ENCODE data around the gene LETMD1. TPM values are rescaled to one million over a fixed set of nuclear protein-coding genes. Genes with fewer than 3 reads are reported as not detected.

LETMD1 gene
- total and polyA plus RNA-seq, 3 donors from 2014 or later = 61.2 to 75.3 (median 72.7) TPM

DNA sequence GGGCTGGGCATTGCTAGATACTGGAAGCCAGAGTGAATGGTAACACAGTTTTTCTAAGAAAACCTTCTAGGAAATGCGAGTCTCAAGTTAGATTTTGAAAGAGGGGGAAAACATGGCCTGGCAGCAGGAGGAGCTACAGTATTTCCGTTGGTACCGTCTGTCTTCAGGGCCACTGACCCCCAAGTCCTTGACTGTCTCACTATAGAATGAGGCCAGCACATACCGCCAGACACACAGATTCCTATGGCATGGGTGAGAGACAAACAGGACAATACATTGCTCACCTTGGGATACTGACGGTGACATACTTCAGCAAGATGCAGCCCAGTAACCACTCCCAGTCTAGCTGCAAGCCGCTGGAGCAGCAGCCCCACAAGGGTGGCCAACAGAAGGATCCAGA is 43.6 kb upstream of the LETMD1 start:
- H3K9me3 ChIP-seq = no peaks in the 10 kb centered on the region
- WGBS, 2 donors = 64 to 71% methylated on average over 6 of the region's 6 CpGs
- TF ChIP-seq POLR2A (IDR thresholded peaks at IDR 0.05) = no peak
- TF ChIP-seq, protein P1, sequence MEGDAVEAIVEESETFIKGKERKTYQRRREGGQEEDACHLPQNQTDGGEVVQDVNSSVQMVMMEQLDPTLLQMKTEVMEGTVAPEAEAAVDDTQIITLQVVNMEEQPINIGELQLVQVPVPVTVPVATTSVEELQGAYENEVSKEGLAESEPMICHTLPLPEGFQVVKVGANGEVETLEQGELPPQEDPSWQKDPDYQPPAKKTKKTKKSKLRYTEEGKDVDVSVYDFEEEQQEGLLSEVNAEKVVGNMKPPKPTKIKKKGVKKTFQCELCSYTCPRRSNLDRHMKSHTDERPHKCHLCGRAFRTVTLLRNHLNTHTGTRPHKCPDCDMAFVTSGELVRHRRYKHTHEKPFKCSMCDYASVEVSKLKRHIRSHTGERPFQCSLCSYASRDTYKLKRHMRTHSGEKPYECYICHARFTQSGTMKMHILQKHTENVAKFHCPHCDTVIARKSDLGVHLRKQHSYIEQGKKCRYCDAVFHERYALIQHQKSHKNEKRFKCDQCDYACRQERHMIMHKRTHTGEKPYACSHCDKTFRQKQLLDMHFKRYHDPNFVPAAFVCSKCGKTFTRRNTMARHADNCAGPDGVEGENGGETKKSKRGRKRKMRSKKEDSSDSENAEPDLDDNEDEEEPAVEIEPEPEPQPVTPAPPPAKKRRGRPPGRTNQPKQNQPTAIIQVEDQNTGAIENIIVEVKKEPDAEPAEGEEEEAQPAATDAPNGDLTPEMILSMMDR (IDR thresholded peaks at IDR 0.05) = no peak
- H3K27me3 ChIP-seq = no peaks in the 10 kb centered on the region
- peaks cover 15% of the 10 kb centered on the region for H3K4me1 ChIP-seq
- intact Hi-C loops (cut with DNase I; ENCODE audit: low total_unique reads) = no loop called here
- H3K36me3 ChIP-seq (ENCODE audit: low read depth, missing control alignments) = no peaks in the 10 kb centered on the region
- H3K27ac ChIP-seq = peak overlapping the region in 1 of 2 donors; percentile 72
- H3K4me3 ChIP-seq = no peak overlapping the region
- no peak for DNase-seq

DNA sequence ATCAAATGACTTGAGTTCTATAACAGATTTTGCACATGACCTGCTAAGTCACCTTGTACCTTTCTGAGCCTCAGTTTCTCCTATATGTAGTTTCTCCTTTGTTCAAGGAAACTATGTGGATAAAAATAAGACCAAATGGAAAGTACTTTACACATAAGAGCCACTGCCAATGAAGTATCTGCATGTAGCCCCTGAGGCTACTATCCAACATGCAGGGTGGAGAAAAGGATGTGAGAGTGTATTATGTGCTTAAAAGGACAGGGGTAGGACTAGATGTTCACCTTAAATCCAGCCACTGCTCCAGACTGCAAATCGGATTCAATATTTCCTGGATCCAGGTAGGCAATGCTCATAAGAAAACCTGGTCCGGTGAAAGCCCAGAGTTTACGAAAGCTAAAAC is 43.1 kb upstream of the LETMD1 start:
- H3K9me3 ChIP-seq = no peaks in the 10 kb centered on the region
- H3K27ac ChIP-seq = peak overlapping the region in 1 of 2 donors; percentile 72
- DNase-seq = no peak
- 79 to 91% methylated on average over 3 of the region's 3 CpGs for WGBS, 2 donors
- no peaks in the 10 kb centered on the region for H3K36me3 ChIP-seq (ENCODE audit: low read depth, missing control alignments)
- H3K4me3 ChIP-seq = no peak overlapping the region
- intact Hi-C loops (cut with DNase I; ENCODE audit: low total_unique reads) = no loop called here
- no peak for TF ChIP-seq POLR2A (IDR thresholded peaks at IDR 0.05)
- TF ChIP-seq, protein P1 (IDR thresholded peaks at IDR 0.05) = no peak
- H3K4me1 ChIP-seq = peaks cover 14% of the 10 kb centered on the region
- no peaks in the 10 kb centered on the region for H3K27me3 ChIP-seq

DNA sequence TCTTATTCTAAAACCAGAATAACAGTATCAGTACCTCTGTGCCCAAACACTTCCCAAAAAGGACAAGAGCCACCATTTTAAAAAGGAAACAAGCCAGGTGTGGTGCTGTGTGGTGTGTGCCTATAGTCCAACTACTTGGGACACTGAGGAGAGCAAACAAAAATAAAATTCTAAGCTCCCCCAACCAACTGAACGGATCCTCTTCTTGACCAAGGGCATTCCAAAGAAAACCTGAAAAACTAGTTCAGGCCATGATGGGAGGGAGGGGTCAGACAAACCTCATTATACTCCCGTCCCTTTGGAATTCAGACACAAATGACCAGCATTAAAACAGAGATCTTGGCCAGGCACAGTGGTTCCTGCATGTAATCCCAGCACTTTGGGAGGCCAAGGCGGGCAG is 42.5 kb upstream of the LETMD1 start:
- Histone ChIP-seq H3K36me3 (ENCODE audit: low read depth, missing control alignments) (no peaks in the 10 kb centered on the region), H3K27ac (peak overlapping the region in 1 of 2 donors; percentile 72), H3K4me1 (peaks cover 14% of the 10 kb centered on the region), H3K9me3 (no peaks in the 10 kb centered on the region), H3K4me3 (no peak overlapping the region), H3K27me3 (no peaks in the 10 kb centered on the region)
- no peak for DNase-seq
- intact Hi-C loops (cut with DNase I; ENCODE audit: low total_unique reads) = no loop called here
- TF ChIP-seq POLR2A (IDR thresholded peaks at IDR 0.05) = no peak
- TF ChIP-seq, protein P1 (IDR thresholded peaks at IDR 0.05) = no peak
- WGBS, 2 donors = 86 to 87% methylated on average over 3 of the region's 3 CpGs

DNA sequence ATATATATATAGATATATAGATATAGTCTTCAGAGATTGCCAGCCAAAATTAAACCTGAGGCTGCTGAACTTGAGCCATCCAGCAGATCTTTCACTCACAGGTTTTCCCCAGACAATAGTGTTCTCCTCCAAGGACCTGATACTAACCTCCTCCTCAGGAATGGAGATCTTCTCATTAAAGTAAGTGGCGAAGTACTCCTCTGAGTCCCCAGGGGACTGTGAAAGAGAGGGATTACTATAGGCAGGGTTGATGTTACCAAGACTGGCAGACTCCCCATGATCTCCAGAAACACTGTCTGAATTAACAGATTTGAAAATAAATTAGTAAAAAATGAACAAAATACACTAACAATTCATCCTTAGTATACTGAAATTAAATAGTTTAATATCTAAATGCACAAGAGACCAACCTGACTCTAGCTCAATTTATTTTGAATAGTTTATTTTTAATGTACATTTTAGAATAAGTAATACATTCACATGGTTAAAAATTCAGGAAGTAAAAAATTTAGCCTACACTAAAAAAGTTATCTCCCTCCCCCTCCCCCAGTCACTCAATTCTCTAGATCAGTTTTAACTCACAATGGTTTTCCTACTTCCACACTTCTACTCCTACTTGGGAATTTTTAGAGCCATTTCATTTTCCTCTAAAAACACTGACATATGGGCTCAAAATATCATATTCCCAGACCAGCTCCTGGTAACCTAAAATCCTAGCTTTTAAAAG is 39.6 kb upstream of the LETMD1 start:
- 71 to 85% methylated on average over 1 of the region's 1 CpG for WGBS, 2 donors
- intact Hi-C loops (cut with DNase I; ENCODE audit: low total_unique reads) = no loop called here
- H3K36me3 ChIP-seq (ENCODE audit: low read depth, missing control alignments) = no peaks in the 10 kb centered on the region
- no peak overlapping the region for H3K4me3 ChIP-seq
- H3K27me3 ChIP-seq = no peaks in the 10 kb centered on the region
- H3K9me3 ChIP-seq = no peaks in the 10 kb centered on the region
- TF ChIP-seq POLR2A (IDR thresholded peaks at IDR 0.05) = no peak
- TF ChIP-seq, protein P1 (IDR thresholded peaks at IDR 0.05) = no peak
- no peak for DNase-seq
- peak overlapping the region; percentile 81 to 84 for H3K27ac ChIP-seq
- peaks cover 24% of the 10 kb centered on the region for H3K4me1 ChIP-seq

DNA sequence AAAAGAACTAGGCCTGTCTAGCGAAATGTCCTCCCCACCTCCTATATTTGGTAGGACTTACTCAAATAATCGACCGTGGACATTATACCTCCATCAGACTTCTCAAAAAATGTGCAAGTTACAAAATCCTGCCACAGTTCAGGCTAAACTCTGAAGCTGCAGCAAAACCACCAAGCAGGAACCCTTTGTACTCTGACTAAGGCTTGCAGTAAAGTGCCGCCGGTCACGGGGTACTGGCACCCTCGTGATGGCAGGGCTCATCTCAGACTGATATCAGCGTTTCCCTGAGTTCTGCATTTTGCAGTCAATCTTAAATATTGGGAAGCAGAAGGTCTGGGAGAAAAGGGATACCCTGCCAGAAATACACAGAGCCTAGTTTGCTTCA is 39.1 kb upstream of the LETMD1 start:
- H3K27me3 ChIP-seq = no peaks in the 10 kb centered on the region
- intact Hi-C loops (cut with DNase I; ENCODE audit: low total_unique reads) = no loop called here
- peak overlapping the region; percentile 81 to 84 for H3K27ac ChIP-seq
- 30 to 70% methylated on average over 8 of the region's 8 CpGs for WGBS, 2 donors
- peak; percentile 90 for DNase-seq
- TF ChIP-seq, protein P1 (IDR thresholded peaks at IDR 0.05) = no peak
- TF ChIP-seq POLR2A (IDR thresholded peaks at IDR 0.05) = no peak
- H3K36me3 ChIP-seq (ENCODE audit: low read depth, missing control alignments) = no peaks in the 10 kb centered on the region
- peaks cover 24% of the 10 kb centered on the region for H3K4me1 ChIP-seq
- H3K9me3 ChIP-seq = no peaks in the 10 kb centered on the region
- no peak overlapping the region for H3K4me3 ChIP-seq

All from testis (tissue), 3 donors.